GM18870 (cell line): ENCODE results near the gene DYNC1LI1.
A peak's percentile ranks its signal among the peaks of the same experiment; 100 is the strongest.

Experiments
- ATAC-seq: cut with Tn5 transposase; IDR thresholded peaks from one replicate; pipeline ENCODE4 v1.9.1; 2021; ENCODE audit warnings: moderate library complexity; ENCODE audit not compliant: unreplicated experiment

DYNC1LI1 gene

GRCh38 chr3:32570421-32571191 is at the start of gene DYNC1LI1:
TSS of gene DYNC1LI1 (minus strand) at chr3:32570858. CDS start at chr3:32570770, 88 bp downstream.
- ATAC-seq = peak; percentile 69

GRCh38 chr3:32619395-32619794 is 48.7 kb upstream of the DYNC1LI1 start:
- no peak for ATAC-seq

GRCh38 chr3:32616267-32616962 is 45.8 kb upstream of the DYNC1LI1 start:
- no peak for ATAC-seq

GRCh38 chr3:32614956-32615355 is 44.3 kb upstream of the DYNC1LI1 start:
- ATAC-seq = no peak

GRCh38 chr3:32613183-32613582 is 42.5 kb upstream of the DYNC1LI1 start:
- ATAC-seq = no peak

- no peak for ATAC-seq
Measured at GRCh38 chr3:32612547-32612946, 41.9 kb upstream of the DYNC1LI1 start.

- ATAC-seq = no peak
Measured at GRCh38 chr3:32607522-32607921, 36.9 kb upstream of the DYNC1LI1 start.

GRCh38 chr3:32606960-32607359 is 36.3 kb upstream of the DYNC1LI1 start:
- ATAC-seq = no peak

- ATAC-seq = no peak
Measured at GRCh38 chr3:32606277-32606676, 35.6 kb upstream of the DYNC1LI1 start.

GRCh38 chr3:32603064-32603463 is 32.4 kb upstream of the DYNC1LI1 start:
- ATAC-seq = no peak

- no peak for ATAC-seq
Measured at GRCh38 chr3:32602206-32602605, 31.5 kb upstream of the DYNC1LI1 start.

- ATAC-seq = no peak
Measured at GRCh38 chr3:32601722-32602121, 31.1 kb upstream of the DYNC1LI1 start.

- no peak for ATAC-seq
Measured at GRCh38 chr3:32597656-32598055, 27.0 kb upstream of the DYNC1LI1 start.

GRCh38 chr3:32596909-32597369 is 26.3 kb upstream of the DYNC1LI1 start:
- ATAC-seq = no peak

GRCh38 chr3:32596282-32596908 is 25.7 kb upstream of the DYNC1LI1 start:
- ATAC-seq = no peak

- ATAC-seq = no peak
Measured at GRCh38 chr3:32595323-32595722, 24.7 kb upstream of the DYNC1LI1 start.

GRCh38 chr3:32593903-32594525 is 23.4 kb upstream of the DYNC1LI1 start:
- ATAC-seq = no peak

GRCh38 chr3:32592696-32593353 is 22.2 kb upstream of the DYNC1LI1 start:
- no peak for ATAC-seq

- no peak for ATAC-seq
Measured at GRCh38 chr3:32592011-32592410, 21.4 kb upstream of the DYNC1LI1 start.

GRCh38 chr3:32591186-32591585 is 20.5 kb upstream of the DYNC1LI1 start:
- no peak for ATAC-seq

GRCh38 chr3:32586356-32586755 is 15.7 kb upstream of the DYNC1LI1 start:
- ATAC-seq = no peak
